OCI-LY7 (cell line): Measurements from ENCODE around the gene IZUMO1.

Experiments used
- CTCF ChIP-seq: fragments of 200-600 bp; sonication (generic); conservative IDR thresholded peaks from 2 replicates; pipeline ENCODE4 v1.5.1; 2014; ENCODE audit warnings: mild to moderate bottlenecking, antibody characterized with exemption, low read length, moderate library complexity, mixed read lengths
- EZH2phosphoT487 ChIP-seq: fragments of 200-600 bp; sonication (generic); IDR thresholded peaks from 2 replicates; pipeline ENCODE4 v1.6.1; 2018; ENCODE audit warnings: low read depth, borderline replicate concordance, mild to moderate bottlenecking, mixed run types, antibody characterized with exemption, low read length, moderate library complexity, mixed read lengths

- TF ChIP-seq CTCF (peak; percentile 53; the same call in 1 of the 2 replicates), EZH2phosphoT487 (no peak)
Measured at GRCh38 chr19:48738557-48739403, 7.9 kb downstream of the IZUMO1 start.
